ACHN (cell line): ENCODE measurements around the gene CAPN9.
"Not testable (repeated sequence)": the region's sequence is repeated elsewhere in the genome, so short reads cannot be mapped to it uniquely, and the experiment has no call there.

Experiments used
- DNase-seq: peaks from one replicate; pipeline ENCODE4 v3.0.0-alpha.2; 2015
- in situ Hi-C: cut with HindIII; loops from 2 replicates; pipeline ENCODE4 v1.10.0; 2017; ENCODE audit warnings: low sequenced_read_pairs, low pct_ligation_motif_present, low pct_unique_long_range_greater_than_20kb

Gene CAPN9

GRCh38 chr1:230747127-230747730, at the start of gene CAPN9:
TSS of gene CAPN9 (plus strand) at chr1:230747388. CDS start at chr1:230747497, 109 bp downstream.
- in situ Hi-C loops = no loop called here

GRCh38 chr1:230698130-230698529, 49.1 kb upstream of the CAPN9 start:
- in situ Hi-C loops = no loop called here
- no peak for DNase-seq

More at GRCh38 chr1:230747127-230747730, at the start of gene CAPN9:
- DNase-seq = no peak

- in situ Hi-C loops, DNase-seq: not testable (repeated sequence)
Observed at GRCh38 chr1:230698964-230699363, 48.2 kb upstream of the CAPN9 start.

GRCh38 chr1:230699716-230700115, 47.5 kb upstream of the CAPN9 start:
- in situ Hi-C loops = no loop called here
- no peak for DNase-seq

GRCh38 chr1:230700132-230700531, 47.1 kb upstream of the CAPN9 start:
- DNase-seq = no peak
- in situ Hi-C loops = no loop called here

- DNase-seq = no peak
- in situ Hi-C loops = no loop called here
Observed at GRCh38 chr1:230701434-230701833, 45.8 kb upstream of the CAPN9 start.

- in situ Hi-C loops = no loop called here
- no peak for DNase-seq
Observed at GRCh38 chr1:230701895-230702768, 45.1 kb upstream of the CAPN9 start.

GRCh38 chr1:230702934-230703678, 44.1 kb upstream of the CAPN9 start:
- no peak for DNase-seq
- in situ Hi-C loops = no loop called here

- in situ Hi-C loops = no loop called here
- DNase-seq = no peak
Observed at GRCh38 chr1:230703679-230704385, 43.4 kb upstream of the CAPN9 start.

- no peak for DNase-seq
- in situ Hi-C loops = no loop called here
Observed at GRCh38 chr1:230704830-230705229, 42.4 kb upstream of the CAPN9 start.

- no peak for DNase-seq
- in situ Hi-C loops = no loop called here
Observed at GRCh38 chr1:230705289-230706019, 41.7 kb upstream of the CAPN9 start.

- in situ Hi-C loops = no loop called here
Observed at GRCh38 chr1:230706020-230706699, 41.0 kb upstream of the CAPN9 start.

GRCh38 chr1:230706887-230707731, 40.1 kb upstream of the CAPN9 start:
- in situ Hi-C loops = no loop called here
- DNase-seq = no peak

More at GRCh38 chr1:230706020-230706699, 41.0 kb upstream of the CAPN9 start:
- DNase-seq = no peak

GRCh38 chr1:230707732-230708630, 39.2 kb upstream of the CAPN9 start:
- in situ Hi-C loops = no loop called here
- DNase-seq = no peak

GRCh38 chr1:230708631-230709580, 38.3 kb upstream of the CAPN9 start:
- DNase-seq = no peak
- in situ Hi-C loops = no loop called here
